GM19043 (cell line): Measurements from ENCODE around the gene SARDH.

Experiments
- ATAC-seq: cut with Tn5 transposase; IDR thresholded peaks from one replicate; pipeline ENCODE4 v1.9.1; 2021; ENCODE audit warnings: low read depth; ENCODE audit not compliant: unreplicated experiment

Gene SARDH

DNA sequence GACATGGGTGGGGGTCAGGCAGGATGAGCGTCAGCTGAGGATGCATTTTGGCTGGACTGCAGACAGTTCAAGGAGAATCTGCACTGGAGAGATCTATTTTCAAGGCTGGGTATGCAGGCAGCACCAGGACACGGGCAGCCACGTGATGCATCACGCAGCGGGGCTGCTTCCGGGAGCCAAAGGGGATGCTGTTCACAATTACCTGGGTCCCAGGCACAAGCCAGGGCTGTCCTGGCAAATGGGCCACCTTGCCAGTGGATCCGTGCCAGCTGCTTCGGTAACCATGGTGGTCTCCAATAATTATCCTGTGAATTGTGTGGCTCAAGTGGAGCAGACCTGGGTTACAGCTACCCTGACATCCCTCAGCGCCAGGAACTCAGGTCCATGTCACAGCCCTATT, 84.5 kb downstream of the SARDH start:
- no peak for ATAC-seq

DNA sequence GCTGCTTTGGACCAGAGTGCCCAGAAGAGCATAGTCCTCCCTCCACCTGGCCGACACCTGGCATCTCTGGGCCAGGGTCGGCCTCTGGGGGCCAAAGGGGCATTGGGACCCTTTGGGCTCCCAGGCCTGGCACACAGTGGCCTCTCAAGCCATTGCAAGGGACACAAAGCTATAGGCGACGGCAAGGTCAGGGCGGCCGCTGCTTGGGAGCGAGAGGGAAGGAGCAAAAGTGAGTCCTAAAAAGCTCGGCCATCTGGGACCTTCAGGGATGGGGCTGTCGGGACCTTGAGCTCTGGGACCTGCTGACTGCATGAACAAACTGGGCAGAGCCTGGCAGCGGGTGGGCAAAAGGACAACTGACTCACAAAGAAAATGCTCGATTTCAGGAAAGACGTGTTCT, 88.1 kb downstream of the SARDH start:
- no peak for ATAC-seq

DNA sequence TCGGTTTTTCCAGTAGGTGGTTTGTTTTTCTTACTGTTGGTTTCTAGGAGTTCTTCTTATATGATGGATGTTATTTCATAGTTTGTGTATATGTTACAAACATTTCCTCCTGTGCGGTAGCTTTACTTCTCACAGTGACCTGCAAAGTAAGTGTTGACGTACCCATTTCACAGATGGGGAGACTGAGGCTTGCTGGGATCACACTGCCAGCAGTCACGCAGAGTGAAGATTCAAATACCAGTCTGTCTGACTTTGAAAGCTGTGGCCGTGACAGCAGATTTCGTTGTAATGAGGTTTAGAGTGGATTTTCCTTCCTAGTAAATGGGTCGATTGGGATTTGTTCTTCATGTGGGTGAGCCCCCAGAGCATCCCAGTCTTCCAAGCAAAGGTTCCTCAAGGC, 89.0 kb downstream of the SARDH start:
- no peak for ATAC-seq

DNA sequence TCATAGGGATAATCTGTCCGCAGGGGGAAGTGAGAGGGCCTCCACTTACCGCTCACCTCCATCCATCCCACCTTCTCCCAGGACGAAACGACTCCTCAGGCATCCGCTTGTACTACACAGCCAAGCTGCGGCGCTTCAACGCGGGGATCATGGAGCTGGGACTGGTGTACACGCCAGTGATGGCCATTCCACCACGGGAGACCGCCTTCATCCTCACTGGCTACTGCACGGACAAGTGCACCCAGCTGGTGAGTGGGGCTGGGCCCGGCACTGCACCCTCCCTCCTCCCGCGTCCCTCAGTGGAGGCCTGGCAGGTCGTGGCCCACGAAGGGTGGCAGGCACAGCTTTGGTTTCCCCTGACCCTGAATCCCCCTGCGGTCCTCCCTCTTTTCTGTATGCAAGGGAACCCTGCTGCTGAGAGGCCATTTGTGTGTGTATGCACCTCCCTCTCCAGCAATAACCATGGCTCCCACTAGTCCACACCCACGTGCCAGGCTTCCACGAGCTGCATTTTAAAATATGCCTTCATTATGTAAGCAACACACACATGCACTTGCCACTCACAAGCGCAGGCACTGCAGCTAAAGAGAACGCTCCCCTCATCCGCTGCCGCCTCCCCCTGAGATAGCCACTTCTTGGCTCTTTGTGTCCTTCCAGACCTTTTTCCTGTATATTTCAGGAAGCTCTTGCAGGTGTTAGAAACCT, 90.2 kb downstream of the SARDH start:
- no peak for ATAC-seq

DNA sequence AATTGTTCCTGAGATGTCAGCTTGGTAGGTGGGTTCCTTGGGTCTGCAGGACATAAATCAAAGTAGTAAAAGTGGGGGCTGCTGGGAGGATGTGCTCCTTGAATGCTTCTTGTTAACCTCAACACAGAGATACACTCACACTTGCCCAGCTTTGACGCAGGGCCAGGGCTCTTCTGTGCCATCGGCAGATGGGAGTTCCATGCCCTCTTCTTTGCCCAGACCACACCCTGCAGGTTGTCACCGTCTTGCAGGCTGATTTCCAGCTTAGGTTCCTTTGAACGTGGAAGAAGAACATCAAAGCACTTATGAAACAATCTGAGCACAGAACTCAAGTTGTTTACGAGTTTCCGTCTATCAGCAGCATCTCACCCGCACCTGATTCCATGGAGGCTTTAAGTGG, 91.0 kb downstream of the SARDH start:
- no peak for ATAC-seq

DNA sequence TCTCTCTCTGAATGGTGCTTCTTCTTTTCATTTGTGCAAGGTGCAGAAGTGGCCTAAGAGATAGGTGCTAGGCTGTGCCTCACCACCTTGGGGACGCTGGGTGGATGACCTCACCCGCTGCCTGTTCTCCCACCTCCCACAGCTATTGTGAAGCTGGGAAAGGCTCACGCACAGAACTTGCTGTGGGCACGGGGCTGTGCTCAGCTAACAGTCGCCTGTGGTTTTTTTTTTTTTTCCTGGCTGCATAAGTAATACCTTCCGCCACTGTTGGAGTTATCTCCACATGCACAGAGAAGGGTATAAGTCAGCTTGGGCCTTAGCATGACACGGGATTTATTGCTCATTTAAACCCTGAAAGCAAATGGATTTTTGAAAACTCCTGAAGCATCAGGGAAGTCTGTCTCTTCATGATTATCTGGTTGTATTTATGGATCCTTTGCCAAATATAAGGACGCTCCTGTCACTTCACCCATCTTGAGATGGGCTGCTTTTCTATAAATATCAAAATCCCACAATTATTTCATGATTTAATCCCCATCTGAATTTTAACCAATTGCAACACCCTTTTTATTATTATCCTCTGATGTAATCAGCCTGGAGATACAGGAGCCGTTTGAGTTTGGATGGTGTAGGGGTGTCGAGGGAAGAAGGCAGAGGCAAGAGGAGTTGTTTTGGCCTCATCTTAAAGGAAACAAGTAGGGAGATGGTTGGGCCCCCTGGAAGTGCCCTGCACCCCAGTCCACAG, 93.0 kb downstream of the SARDH start:
- no peak for ATAC-seq

DNA sequence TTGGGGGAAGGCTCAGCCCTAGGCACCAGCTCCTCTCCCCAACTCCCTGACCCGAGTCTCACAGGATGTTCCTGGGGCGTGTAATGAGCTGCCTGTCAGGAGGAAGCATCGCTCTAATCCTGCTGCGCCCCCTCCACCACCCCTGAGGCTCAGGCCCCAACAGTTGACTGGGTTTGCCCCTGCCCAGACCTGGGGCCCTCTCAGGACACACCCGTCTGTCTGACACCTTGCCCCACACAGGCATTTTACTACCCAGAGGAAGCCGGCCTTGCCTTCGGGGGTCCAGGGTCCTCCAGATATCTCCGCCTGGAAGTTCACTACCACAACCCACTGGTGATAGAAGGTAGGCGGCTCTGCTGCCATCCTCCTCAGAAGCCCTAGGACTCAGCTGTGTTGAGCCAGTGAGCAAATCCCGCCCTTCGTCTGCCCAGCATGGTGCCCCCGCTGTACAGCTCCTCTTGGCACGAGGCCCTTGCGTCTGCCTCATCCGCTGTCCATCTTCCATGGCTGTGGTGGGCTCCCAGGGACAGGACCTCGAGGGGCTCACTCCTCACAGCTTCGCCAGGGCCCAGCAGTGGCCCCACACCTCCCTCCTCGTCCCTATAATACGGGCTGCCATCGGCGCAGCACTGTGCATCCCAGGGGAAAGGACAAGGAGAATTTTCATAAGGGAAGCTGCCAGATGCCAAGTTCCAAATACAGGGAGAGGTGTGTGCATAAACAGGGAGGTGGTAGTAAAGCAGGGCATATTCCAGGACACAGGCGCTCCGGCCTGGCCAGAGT, 94.0 kb downstream of the SARDH start:
- ATAC-seq, result no peak

DNA sequence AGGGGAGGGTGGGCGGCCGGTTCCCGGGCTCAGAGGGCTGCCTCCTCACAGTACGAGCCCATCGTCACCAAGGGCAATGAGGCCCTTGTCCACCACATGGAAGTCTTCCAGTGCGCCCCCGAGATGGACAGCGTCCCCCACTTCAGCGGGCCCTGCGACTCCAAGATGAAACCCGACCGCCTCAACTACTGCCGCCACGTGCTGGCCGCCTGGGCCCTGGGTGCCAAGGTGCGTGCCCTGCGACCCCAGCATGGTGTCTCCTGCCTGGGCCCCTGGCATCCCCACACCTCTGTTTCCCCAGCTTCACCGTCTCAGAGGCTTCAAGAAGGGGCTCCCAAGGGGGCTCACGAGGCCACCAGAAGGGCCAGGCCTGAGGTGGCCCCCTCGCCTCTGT, 94.8 kb downstream of the SARDH start:
- ATAC-seq, result no peak

DNA sequence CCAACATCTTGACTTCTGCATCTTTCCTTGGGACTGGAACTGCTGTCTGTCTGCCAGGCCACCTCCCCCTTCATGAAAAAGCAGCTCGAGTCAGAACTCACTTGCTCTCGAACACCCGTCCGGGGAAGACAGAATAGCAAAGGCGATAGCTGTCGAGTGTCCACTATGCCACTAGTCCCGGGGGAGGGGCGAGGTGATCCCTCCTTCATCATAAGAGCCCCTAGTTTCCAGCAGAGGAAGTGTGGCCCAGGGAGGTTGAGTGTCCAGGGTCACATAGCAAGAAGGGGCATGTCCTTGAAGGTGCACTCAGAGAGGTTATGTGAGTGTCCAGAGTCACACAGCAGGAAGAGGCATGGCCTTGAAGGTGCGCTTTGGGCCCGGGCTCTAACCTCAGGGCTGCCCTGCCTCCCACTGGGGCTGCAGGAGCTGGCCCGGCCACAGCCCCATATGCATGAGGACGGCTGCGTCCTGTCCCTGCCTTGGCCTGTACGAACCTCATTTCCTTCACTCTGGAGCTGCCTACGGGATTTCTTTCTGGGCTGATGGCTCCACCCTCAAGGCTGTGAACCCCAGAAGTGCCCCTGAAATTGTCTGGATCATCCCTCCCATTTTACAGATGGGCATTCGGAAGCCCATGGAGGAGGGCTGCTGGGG, 95.3 kb downstream of the SARDH start:
- no peak for ATAC-seq

DNA sequence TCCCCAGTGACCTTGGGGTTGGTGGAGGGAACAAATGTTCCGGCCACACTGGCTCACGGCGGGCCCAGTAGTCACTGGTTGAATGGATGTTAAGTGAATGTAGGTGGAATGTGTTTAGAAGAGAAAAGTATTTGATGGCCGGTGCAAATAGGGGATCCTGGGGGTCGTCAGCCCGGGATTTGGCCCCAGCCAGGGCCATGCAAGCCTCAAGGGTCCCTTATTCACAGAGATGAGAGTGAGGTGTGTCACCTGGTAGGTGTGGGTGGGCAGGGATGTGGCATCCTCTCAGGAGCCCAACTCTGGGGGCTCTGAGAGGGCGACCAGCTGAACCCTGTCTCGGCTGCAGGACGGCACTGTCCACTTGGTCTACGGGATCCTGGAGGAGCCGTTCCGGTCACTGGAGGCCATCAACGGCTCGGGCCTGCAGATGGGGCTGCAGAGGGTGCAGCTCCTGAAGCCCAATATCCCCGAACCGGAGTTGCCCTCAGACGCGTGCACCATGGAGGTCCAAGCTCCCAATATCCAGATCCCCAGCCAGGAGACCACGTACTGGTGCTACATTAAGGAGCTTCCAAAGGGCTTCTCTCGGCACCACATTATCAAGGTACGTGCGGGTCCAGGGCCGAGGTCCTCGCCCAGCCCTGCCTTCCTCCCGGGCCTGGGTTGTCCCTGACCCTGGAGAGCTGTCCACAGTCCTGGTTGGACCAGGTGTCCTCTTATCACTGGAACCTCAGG, 96.1 kb downstream of the SARDH start:
- ATAC-seq, result no peak

DNA sequence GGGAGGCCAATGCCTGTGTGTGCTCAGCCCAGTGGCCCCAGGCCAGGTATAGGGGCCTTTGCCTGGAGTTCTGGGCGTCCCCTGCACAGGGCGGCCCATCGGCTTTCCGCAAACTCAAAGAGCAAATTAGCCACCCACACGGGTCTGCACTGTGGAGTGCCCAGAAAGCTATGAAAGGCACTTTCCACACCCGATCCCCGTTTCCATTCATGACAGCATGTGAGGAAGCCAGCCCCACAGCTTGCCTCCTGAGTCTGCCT, 96.8 kb downstream of the SARDH start:
- ATAC-seq, result no peak

DNA sequence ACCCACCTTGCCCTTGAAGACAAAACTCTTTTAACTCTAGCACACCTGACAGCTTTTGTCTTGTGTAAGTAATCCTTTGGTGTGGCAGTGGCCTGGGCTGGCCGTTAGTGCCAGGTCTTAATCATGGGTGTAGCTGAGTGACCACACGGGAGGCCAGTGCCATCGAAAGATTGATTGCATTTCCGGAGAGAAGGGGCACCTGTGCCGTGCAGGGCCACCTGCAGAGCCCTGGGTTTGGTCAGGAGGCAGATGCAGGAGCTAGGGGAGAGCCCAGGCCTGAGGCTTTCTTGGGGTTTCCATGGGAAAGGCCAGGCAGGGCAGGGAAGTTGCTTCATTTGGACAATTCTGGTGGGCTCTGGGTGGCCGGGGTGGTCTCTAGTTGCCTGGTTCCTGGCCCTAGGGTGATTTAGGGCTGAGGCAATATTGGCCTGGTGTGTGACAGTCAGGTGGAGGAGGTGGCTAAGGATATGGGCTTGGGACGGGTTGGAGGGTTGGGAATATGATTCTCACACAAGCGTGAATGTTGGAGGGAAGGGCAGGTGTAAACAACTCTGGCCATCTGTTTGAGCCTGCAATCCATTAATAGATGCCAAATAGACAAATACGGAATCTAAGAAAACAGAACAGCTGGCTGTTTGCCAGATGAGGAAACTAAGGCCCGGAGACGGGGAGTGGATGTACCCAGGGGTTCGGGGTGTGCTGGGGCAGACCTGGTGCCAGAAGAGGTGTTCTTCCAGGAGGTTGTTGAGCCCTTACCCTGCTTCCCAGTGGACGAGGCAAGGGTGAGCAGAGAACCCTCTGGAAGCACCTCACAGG, 97.4 kb downstream of the SARDH start:
- no peak for ATAC-seq

DNA sequence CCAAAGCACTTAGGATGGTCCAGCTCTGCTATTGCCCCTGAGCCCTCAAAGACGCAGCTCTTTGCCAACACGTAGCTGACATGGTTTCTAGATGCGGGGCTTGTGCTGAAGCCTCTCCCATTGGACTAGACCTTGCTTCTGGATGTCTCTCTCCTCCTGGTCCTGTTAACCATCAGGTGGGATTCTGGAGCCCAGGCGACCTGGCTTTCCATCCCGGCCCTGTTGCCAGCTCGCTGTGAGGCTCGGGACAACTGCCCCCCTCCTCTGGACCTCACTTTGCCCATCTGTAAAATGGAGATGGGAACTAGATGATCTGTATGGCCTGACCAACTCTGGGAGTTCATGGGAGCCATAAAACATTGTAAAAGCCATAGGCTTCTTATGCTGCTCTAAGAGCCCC, 98.0 kb downstream of the SARDH start:
- no peak for ATAC-seq

DNA sequence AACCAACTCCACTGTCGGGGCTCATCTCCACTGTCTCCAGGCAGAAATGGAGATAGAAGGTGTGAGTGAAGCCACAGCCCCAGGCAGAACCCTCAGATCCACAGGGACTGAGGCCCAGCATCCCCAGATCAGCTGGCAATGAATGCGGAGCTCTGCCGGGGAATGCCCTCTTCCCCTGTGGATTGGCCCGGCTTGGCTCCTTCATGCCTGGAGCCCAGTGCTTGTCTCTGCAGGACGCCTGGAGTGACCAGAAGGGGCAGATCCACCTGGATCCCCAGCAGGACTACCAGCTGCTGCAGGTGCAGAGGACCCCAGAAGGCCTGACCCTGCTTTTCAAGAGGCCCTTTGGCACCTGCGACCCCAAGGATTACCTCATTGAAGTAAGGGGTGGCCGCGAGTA, 98.5 kb downstream of the SARDH start:
- no peak for ATAC-seq

DNA sequence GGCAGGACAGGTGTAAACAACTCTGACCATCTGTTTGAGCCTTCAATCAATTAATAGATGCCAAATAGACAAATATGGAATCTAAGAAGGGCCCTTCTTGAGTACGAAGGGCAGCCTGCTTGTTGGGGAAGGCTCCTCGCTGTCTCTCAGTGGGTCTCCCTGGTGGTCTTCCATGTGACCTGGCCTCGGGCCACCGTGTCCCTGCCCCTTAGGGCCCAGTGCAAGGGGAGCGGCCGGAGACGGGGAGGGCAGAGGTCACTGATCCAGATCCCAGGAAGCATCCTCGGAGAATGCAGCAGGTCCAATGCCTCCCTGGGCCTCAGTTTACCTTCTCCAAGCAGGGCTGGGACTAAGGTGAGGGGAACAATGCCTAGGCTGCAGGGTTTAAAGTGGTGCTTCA, 99.4 kb downstream of the SARDH start:
- ATAC-seq, result no peak

DNA sequence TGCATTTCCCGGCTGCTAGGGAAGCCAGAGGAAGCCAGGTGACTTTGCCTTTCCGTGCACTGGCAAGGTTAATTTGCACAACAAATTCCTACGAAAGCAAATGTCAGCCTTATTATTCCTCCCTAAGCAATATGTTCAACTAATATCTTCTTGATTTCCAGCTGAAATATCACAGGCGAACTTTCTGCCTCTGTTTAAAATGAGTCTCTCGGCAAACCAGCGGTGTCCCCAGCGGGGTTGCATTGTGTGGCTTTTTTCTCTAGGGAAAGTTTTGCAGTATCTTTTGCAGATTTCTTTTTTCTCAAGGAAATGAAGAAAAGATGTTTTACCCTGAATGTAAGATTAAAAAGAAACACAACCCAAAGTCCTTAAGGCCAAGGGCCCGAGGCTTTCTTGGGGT, 100.1 kb downstream of the SARDH start:
- no peak for ATAC-seq

DNA sequence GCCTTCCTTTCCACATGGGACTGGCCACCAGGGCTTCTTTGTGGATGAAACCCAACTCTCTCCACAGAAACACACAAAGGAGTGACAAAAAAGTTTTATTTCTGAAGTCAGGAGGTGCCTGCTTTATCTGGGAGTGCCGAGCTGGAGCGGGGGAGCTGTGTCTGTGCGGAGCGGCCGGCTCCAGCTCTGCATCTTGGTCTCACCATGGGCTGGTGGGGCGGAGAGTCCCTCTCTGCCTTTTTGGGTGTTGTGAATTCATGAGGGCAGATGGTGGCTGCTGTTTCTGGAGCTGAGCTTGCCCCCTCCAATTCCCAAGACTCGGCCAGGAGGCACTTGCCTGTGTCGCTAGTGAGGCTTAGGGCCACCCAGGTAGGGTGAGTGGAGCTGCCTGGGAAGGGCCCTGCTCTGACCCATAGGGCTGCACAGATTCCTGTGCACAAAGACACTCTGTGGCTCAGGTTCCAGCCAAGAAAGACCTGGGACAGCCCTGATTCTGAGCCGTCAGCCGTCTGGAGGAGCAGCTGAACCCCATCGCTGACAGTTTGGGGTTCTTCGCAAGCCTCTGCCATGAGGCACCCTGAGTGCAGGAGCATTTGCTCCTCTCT, 100.6 kb downstream of the SARDH start:
- no peak for ATAC-seq

DNA sequence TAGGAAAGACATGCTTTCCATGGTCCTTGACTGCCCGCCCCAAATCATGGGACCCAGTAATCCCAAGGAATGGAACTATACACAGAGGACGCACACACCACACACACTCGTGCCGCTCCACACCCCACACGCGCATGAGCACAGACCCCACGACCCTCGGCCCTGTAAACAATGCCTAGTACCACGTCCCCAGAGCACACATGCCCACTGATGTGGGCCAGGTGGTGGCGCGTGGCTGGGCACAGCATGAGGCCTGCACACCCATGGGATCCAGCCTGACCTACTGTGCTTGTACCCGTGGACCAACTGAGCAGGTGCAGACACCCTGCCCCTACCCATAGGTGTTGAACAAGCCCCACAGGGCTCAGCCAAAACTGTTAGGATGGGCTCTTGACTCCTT, 101.2 kb downstream of the SARDH start:
- no peak for ATAC-seq
